SK-N-SH (cell line): ENCODE measurements around the gene BAIAP2L2. TPM values are rescaled to one million over a fixed set of nuclear protein-coding genes. Genes with fewer than 3 reads are reported as not detected.

Experiments used
- CTCF ChIA-PET: fragments of 300-600, 350-600 bp; formaldehyde crosslinking; extraction: SDS; loops from one replicate; lab custom pipeline; 2021; lab: Yijun Ruan, JAX
- POLR2A ChIA-PET: fragments of 350-600 bp; sonication (Branson Sonifier 250); formaldehyde crosslinking; extraction: SDS; loops from one replicate; lab custom pipeline; 2020; ENCODE audit warnings: antibody characterized with exemption, inconsistent platforms; lab: Yijun Ruan, JAX
- DNase-seq: peaks from one replicate; pipeline ENCODE4 v3.0.0; 2012
- H2AFZ ChIP-seq: fragments of 200-600 bp; sonication (generic); 2 replicates; pipeline ENCODE4 v1.8.1; 2016; ENCODE audit warnings: antibody characterized with exemption, mild to moderate bottlenecking, low read depth
- H3F3A ChIP-seq: fragments of 200-600 bp; sonication (generic); replicated peaks from 2 replicates; pipeline ENCODE3; 2016; ENCODE audit warnings: antibody characterized with exemption, mild to moderate bottlenecking; ENCODE audit not compliant: insufficient read depth
- H3K27ac ChIP-seq, 2 experiments: fragments of 200-500 bp in 1 of 2; fragments of 200-600 bp in 1 of 2; sonication (Bioruptor generic) in 1 of 2; sonication (generic), shearing (Covaris generic) in 1 of 2; 2 replicates each; pipeline versions ENCODE4 v1.5.1 to v1.6.1; 2014 to 2016; ENCODE audit warnings: low read depth in 2 of 2, inconsistent platforms in 1 of 2, low read length in 1 of 2, mild to moderate bottlenecking in 1 of 2, mixed read lengths in 1 of 2
- H3K27me3 ChIP-seq: fragments of 200-600 bp; sonication (generic), shearing (Covaris generic); 2 replicates; pipeline ENCODE4 v1.6.1; 2016; ENCODE audit warnings: mixed run types; ENCODE audit not compliant: insufficient read depth
- H3K36me3 ChIP-seq, 2 experiments: fragments of 200-500 bp in 1 of 2; fragments of 200-600 bp in 1 of 2; sonication (Bioruptor generic) in 1 of 2; sonication (generic) in 1 of 2; replicated peaks in 1 of 2; 2 replicates each; pipeline versions ENCODE3 to v1.5.1; 2014 to 2016; ENCODE audit warnings: low read length in 1 of 2, mild to moderate bottlenecking in 1 of 2; ENCODE audit not compliant: insufficient read depth in 2 of 2, control insufficient read depth in 1 of 2
- H3K4me1 ChIP-seq, 2 experiments: fragments of 200-500 bp in 1 of 2; fragments of 200-600 bp in 1 of 2; sonication (Bioruptor generic) in 1 of 2; sonication (generic), shearing (Covaris generic) in 1 of 2; 2 replicates each; pipeline versions ENCODE4 v1.5.1 to v1.6.1; 2014 to 2016; ENCODE audit warnings: low read depth in 1 of 2, low read length in 1 of 2, mixed run types in 1 of 2; ENCODE audit not compliant: insufficient read depth in 2 of 2, control insufficient read depth in 1 of 2
- H3K4me2 ChIP-seq: fragments of 200-600 bp; sonication (generic), shearing (Covaris generic); 2 replicates; pipeline ENCODE4 v1.6.1; 2017; ENCODE audit warnings: mixed run types
- H3K4me3 ChIP-seq, 2 experiments: fragments of 200-500 bp in 1 of 2; fragments of 200-600 bp in 1 of 2; sonication (Bioruptor generic) in 1 of 2; sonication (generic), shearing (Covaris generic) in 1 of 2; 2 replicates each; pipeline versions ENCODE4 v1.5.1 to v1.8.1; 2014 to 2016; ENCODE audit warnings: low read depth in 2 of 2, inconsistent platforms in 1 of 2, low read length in 1 of 2, mild to moderate bottlenecking in 1 of 2, mixed read lengths in 1 of 2, moderate library complexity in 1 of 2
- H3K79me2 ChIP-seq: fragments of 200-600 bp; sonication (generic); 2 replicates; pipeline ENCODE4 v1.8.1; 2017; ENCODE audit warnings: mild to moderate bottlenecking; ENCODE audit not compliant: insufficient read depth
- H3K9ac ChIP-seq: fragments of 200-600 bp; sonication (generic); 2 replicates; pipeline ENCODE4 v1.6.1; 2017; ENCODE audit warnings: mixed run types
- H3K9me2 ChIP-seq: fragments of 200-600 bp; sonication (generic); 2 replicates; pipeline ENCODE4 v1.6.1; 2017; ENCODE audit warnings: mixed run types
- H3K9me3 ChIP-seq: fragments of 200-600 bp; sonication (generic); 2 replicates; pipeline ENCODE4 v1.6.1; 2017; ENCODE audit warnings: mixed run types, mild to moderate bottlenecking, moderate library complexity
- H4K20me1 ChIP-seq: fragments of 200-600 bp; sonication (generic); 2 replicates; pipeline ENCODE4 v1.6.1; 2017; ENCODE audit warnings: mild to moderate bottlenecking, mixed run types; ENCODE audit not compliant: insufficient read depth
- EP300 ChIP-seq, 2 experiments: IDR thresholded peaks; 2 replicates each; pipeline versions ENCODE4 v1.4.0 to v1.6.1; 2012; ENCODE audit warnings: borderline replicate concordance in 1 of 2, low read depth in 1 of 2, low read length in 1 of 2
- FOSL2 ChIP-seq: IDR thresholded peaks from 2 replicates; pipeline ENCODE4 v1.4.0; 2012; ENCODE audit warnings: low read depth, mild to moderate bottlenecking, moderate library complexity, borderline replicate concordance
- FOXJ3 ChIP-seq: sonication (generic); formaldehyde crosslinking; IDR thresholded peaks from 2 replicates; pipeline ENCODE4 v1.5.1; 2020; ENCODE audit warnings: mild to moderate bottlenecking, missing genetic modification reagents
- FOXM1 ChIP-seq: IDR thresholded peaks from 2 replicates; pipeline ENCODE4 v1.4.0; 2012; ENCODE audit warnings: low read depth, mild to moderate bottlenecking
- GATA2 ChIP-seq: sonication (generic); formaldehyde crosslinking; IDR thresholded peaks from 2 replicates; pipeline ENCODE4 v1.5.0; 2020; ENCODE audit warnings: mild to moderate bottlenecking, missing genetic modification reagents
- NFIC ChIP-seq: IDR thresholded peaks from 2 replicates; pipeline ENCODE4 v1.4.0; 2012; ENCODE audit warnings: borderline replicate concordance
- NRF1 ChIP-seq: IDR thresholded peaks from 2 replicates; pipeline ENCODE4 v1.6.1; 2012; ENCODE audit warnings: low read depth, mild to moderate bottlenecking, low read length
- POLR2AphosphoS5 ChIP-seq: IDR thresholded peaks from 2 replicates; pipeline ENCODE4 v1.6.1; 2012; ENCODE audit warnings: low read depth, low read length
- RXRA ChIP-seq: IDR thresholded peaks from 2 replicates; pipeline ENCODE4 v1.4.0; 2012; ENCODE audit warnings: low read depth, mild to moderate bottlenecking, borderline replicate concordance
- SIN3A ChIP-seq: IDR thresholded peaks from 2 replicates; pipeline ENCODE4 v1.6.1; 2012; ENCODE audit warnings: low read depth, mild to moderate bottlenecking, low read length, moderate library complexity, borderline replicate concordance
- TAF1 ChIP-seq: IDR thresholded peaks from 2 replicates; pipeline ENCODE4 v1.6.1; 2012; ENCODE audit warnings: low read depth, mild to moderate bottlenecking, low read length, moderate library complexity, borderline replicate concordance
- YY1 ChIP-seq: IDR thresholded peaks from 2 replicates; pipeline ENCODE4 v1.4.0; 2012; ENCODE audit warnings: low read depth, mild to moderate bottlenecking
- WGBS: methylation state at CpG from one replicate; pipeline ENCODE4 v1.1.6; 2017; ENCODE audit warnings: low lambda C conversion rate; 5-methylcytosine and 5-hydroxymethylcytosine counted together
- polyA plus RNA-seq, 3 experiments: library from polyadenylated mRNA; depleted of rRNA; stranded (reverse); fragments of >200 nt; gene quantifications; 2 replicates each; pipeline ENCODE4 v1.2.3, GENCODE V29; 2012
- TF ChIP-seq, protein P1 (sequence below): IDR thresholded peaks from 2 replicates; pipeline ENCODE4; 2012
- TF ChIP-seq, protein P2 (sequence below): fragments of 150-350 bp; IDR thresholded peaks from 2 replicates; pipeline ENCODE4 v1.6.1; 2016; ENCODE audit warnings: mild to moderate bottlenecking, low read depth, low read length
- TF ChIP-seq, protein P3 (sequence below): IDR thresholded peaks from 2 replicates; pipeline ENCODE4 v1.4.0; 2012; ENCODE audit warnings: low read depth, borderline replicate concordance
- TF ChIP-seq, protein P4 (sequence below): IDR thresholded peaks from 2 replicates; pipeline ENCODE4 v1.4.0; 2012; ENCODE audit warnings: low read depth, borderline replicate concordance

The BAIAP2L2 gene
- polyA plus RNA-seq, 1 of the 3 experiments (the other 2 are of a cell fraction): 0.16 TPM

DNA sequence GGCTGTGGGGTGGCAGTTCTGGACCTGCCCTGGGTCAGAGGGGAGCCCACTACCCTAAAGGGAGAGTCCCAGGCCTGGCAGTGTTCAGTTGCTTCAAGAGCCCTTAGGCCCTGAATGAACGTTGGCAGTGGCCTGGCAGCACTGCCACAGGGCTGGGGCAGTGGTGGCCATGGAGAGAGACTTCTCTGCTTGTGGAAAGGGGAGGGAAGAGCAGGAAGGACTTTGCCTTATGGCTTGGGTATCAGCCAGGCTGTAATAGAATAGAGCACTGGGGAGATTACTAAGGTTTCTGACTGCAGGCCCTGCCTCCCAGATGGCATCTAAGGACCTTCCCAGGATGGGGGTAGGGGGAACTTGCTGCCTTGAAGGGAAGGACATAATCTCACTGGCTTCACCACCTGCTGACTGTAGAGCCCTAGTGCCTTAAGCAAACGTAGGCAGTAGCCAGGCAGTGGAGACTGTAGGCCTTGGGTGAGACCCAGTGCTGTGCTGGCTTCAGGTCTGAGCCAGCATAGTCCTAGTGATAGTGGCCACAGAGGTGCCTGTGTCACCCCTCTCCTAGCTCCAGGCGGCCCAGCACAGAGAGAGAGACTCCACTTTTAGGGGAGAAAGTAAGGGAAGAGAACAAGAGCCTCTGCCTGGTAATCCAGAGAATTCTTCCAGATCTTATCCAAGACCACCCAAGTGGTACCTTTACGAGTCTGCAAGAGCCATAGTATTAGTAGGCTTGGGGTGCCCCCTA, 43.5 kb upstream of the BAIAP2L2 start:
- ChIA-PET POLR2A (no interaction called here), CTCF (interaction anchor here (1.2 kb wide), 1 partner anchor 52 kb away, joined by 3 read pairs; no protein-coding TSS in a partner anchor)

More for the DNA sequence above, 43.5 kb upstream of the BAIAP2L2 start:
- H3K9ac ChIP-seq: no peak overlapping the region
- H3K27me3 ChIP-seq: no peaks in the 10 kb centered on the region
- H3F3A ChIP-seq: no peaks in the 10 kb centered on the region
- DNase-seq: no peak
- no peaks in the 10 kb centered on the region for H4K20me1 ChIP-seq
- WGBS: 90% methylated on average over 2 of the region's 4 CpGs
- no peaks in the 10 kb centered on the region for H3K36me3 ChIP-seq
- no peaks in the 10 kb centered on the region for H3K9me3 ChIP-seq
- no peak overlapping the region for H3K27ac ChIP-seq
- H3K4me2 ChIP-seq: no peak overlapping the region
- no peaks in the 10 kb centered on the region for H3K9me2 ChIP-seq
- no peaks in the 10 kb centered on the region for H3K79me2 ChIP-seq
- no peak overlapping the region for H3K4me3 ChIP-seq
- H2AFZ ChIP-seq: no peak overlapping the region
- TF ChIP-seq FOSL2: no peak
- TF ChIP-seq FOXJ3 (CRISPR knock-in tag): no peak
- TF ChIP-seq, protein P1, sequence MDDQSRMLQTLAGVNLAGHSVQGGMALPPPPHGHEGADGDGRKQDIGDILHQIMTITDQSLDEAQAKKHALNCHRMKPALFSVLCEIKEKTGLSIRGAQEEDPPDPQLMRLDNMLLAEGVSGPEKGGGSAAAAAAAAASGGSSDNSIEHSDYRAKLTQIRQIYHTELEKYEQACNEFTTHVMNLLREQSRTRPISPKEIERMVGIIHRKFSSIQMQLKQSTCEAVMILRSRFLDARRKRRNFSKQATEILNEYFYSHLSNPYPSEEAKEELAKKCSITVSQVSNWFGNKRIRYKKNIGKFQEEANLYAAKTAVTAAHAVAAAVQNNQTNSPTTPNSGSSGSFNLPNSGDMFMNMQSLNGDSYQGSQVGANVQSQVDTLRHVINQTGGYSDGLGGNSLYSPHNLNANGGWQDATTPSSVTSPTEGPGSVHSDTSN: no peak
- TF ChIP-seq EP300 (IDR thresholded peaks at IDR 0.05; ENCODE audit: borderline replicate concordance in 1 of 2, low read depth in 1 of 2, low read length in 1 of 2): no peak
- no peak for TF ChIP-seq NRF1
- no peak for TF ChIP-seq RXRA
- no peak for TF ChIP-seq GATA2 (CRISPR knock-in tag)
- TF ChIP-seq FOXM1: no peak
- no peak for TF ChIP-seq POLR2AphosphoS5
- TF ChIP-seq TAF1: no peak
- TF ChIP-seq, protein P2, sequence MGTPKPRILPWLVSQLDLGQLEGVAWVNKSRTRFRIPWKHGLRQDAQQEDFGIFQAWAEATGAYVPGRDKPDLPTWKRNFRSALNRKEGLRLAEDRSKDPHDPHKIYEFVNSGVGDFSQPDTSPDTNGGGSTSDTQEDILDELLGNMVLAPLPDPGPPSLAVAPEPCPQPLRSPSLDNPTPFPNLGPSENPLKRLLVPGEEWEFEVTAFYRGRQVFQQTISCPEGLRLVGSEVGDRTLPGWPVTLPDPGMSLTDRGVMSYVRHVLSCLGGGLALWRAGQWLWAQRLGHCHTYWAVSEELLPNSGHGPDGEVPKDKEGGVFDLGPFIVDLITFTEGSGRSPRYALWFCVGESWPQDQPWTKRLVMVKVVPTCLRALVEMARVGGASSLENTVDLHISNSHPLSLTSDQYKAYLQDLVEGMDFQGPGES: no peak
- TF ChIP-seq, protein P3, sequence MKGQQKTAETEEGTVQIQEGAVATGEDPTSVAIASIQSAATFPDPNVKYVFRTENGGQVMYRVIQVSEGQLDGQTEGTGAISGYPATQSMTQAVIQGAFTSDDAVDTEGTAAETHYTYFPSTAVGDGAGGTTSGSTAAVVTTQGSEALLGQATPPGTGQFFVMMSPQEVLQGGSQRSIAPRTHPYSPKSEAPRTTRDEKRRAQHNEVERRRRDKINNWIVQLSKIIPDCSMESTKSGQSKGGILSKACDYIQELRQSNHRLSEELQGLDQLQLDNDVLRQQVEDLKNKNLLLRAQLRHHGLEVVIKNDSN: no peak
- no peak for TF ChIP-seq NFIC
- TF ChIP-seq YY1: no peak
- TF ChIP-seq, protein P4, sequence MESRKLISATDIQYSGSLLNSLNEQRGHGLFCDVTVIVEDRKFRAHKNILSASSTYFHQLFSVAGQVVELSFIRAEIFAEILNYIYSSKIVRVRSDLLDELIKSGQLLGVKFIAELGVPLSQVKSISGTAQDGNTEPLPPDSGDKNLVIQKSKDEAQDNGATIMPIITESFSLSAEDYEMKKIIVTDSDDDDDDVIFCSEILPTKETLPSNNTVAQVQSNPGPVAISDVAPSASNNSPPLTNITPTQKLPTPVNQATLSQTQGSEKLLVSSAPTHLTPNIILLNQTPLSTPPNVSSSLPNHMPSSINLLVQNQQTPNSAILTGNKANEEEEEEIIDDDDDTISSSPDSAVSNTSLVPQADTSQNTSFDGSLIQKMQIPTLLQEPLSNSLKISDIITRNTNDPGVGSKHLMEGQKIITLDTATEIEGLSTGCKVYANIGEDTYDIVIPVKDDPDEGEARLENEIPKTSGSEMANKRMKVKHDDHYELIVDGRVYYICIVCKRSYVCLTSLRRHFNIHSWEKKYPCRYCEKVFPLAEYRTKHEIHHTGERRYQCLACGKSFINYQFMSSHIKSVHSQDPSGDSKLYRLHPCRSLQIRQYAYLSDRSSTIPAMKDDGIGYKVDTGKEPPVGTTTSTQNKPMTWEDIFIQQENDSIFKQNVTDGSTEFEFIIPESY: no peak
- no peak for TF ChIP-seq SIN3A
- TF ChIP-seq, all 33 proteins: peak for 0
- no peaks in the 10 kb centered on the region; a peak in 1 of 4 replicates for H3K4me1 ChIP-seq
